ENCODE measurements around the gene KDM1A. TPM values are rescaled to one million over a fixed set of nuclear protein-coding genes. Genes with fewer than 3 reads are reported as not detected.

KDM1A gene
- total and polyA plus RNA-seq, 9 of the 15 experiments (the other 6 are each of a cell fraction or from before 2014, with no cell fraction given) = 59.2 to 181 (median 168) TPM

DNA sequence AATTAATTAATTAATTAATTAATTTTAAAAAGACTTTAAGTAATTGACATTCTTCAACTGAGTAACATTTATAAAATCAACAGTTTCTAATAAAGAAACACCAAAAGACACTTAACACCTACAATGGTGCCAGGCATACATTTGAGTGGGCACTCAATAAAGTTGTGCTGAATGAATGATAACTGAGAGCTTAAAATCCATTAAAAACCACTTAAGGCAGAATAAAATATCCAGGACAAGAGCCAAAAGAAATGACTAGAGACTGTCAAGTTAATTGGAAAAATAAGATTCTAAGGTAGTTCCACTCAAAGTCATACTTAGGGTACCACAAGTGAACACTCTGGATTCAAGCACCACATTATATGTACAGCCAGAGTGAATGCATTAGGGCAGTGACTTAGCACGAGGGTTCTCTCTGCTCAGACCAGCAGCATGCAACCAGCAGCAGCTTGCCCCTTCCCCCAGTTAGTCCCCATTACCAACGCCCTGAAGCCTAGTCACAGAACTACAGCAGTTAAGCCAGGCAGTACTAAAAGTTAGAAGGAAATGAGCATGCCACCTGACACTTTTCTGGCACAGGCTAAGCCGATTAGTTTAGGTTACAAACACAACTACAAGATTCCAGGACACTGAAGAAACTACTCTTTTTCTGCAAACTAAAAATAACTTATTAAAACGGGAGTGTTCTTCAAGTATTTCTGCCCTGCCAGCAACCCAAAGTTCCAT, 102.9 kb downstream of the KDM1A start:
- ATAC-seq (peak; percentile 33), FAIRE-seq (no peak), DNase-seq (ENCODE audit: extremely low read depth in 1 of 4, low spot score in 3 of 4) (no peak)
- BruUV-seq (replicated peaks) = no TSS peak
- H3K4me2 ChIP-seq (ENCODE audit: insufficient read depth, low read length) = 0 out of 2 replicates have a peak overlapping the region, but pooled peaks have one; percentile 7
- peak overlapping the region in 1 of 2 experiments; percentile 45; a peak in 1 of 4 replicates for H3K9ac ChIP-seq (ENCODE audit: insufficient read depth in 1 of 2, low read depth in 2 of 2, low read length in 2 of 2)
- peaks cover 58% of the 10 kb centered on the region for H3K79me2 ChIP-seq (ENCODE audit: control insufficient read depth, insufficient read depth, low read length)
- in situ Hi-C loops (cut with MboI) = no loop called here
- WGBS (ENCODE audit: insufficient coverage, low coverage, missing lambda C conversion rate) = 16% methylated on average over 4 of the region's 4 CpGs
- H3K9me3 ChIP-seq (replicated peaks; ENCODE audit: control insufficient read depth, insufficient read depth, low read depth, low read length) = no peaks in the 10 kb centered on the region
- H3K9me1 ChIP-seq (ENCODE audit: control insufficient read depth, insufficient read depth, low read length) = no peaks in the 10 kb centered on the region
- CTCF ChIA-PET (ENCODE audit: low intra/inter-chr PET ratio) = no interaction called here
- no peak overlapping the region for H3K27ac ChIP-seq (ENCODE audit: extremely low read depth, low read depth, low read length)
- H2AFZ ChIP-seq (ENCODE audit: low read depth, low read length) = no peak overlapping the region
- no peaks in the 10 kb centered on the region for H3K27me3 ChIP-seq (ENCODE audit: control insufficient read depth in 2 of 2, insufficient read depth in 2 of 2, low read length in 2 of 2)
- POLR2A ChIA-PET = interaction anchor here (1.6 to 3.2 kb wide), 2 partner anchors 10 to 104 kb away, joined by 3 to 13 read pairs; no protein-coding TSS in a partner anchor
- TF ChIP-seq MTA1 (IDR thresholded peaks at IDR 0.05; ENCODE audit: borderline replicate concordance) (0 out of 2 replicates have a peak, but pooled peaks have one; percentile 7), HMBOX1 (IDR thresholded peaks at IDR 0.05) (peak; percentile 94), SMARCA5 (IDR thresholded peaks at IDR 0.05) (no peak)
- TF ChIP-seq, protein P1, sequence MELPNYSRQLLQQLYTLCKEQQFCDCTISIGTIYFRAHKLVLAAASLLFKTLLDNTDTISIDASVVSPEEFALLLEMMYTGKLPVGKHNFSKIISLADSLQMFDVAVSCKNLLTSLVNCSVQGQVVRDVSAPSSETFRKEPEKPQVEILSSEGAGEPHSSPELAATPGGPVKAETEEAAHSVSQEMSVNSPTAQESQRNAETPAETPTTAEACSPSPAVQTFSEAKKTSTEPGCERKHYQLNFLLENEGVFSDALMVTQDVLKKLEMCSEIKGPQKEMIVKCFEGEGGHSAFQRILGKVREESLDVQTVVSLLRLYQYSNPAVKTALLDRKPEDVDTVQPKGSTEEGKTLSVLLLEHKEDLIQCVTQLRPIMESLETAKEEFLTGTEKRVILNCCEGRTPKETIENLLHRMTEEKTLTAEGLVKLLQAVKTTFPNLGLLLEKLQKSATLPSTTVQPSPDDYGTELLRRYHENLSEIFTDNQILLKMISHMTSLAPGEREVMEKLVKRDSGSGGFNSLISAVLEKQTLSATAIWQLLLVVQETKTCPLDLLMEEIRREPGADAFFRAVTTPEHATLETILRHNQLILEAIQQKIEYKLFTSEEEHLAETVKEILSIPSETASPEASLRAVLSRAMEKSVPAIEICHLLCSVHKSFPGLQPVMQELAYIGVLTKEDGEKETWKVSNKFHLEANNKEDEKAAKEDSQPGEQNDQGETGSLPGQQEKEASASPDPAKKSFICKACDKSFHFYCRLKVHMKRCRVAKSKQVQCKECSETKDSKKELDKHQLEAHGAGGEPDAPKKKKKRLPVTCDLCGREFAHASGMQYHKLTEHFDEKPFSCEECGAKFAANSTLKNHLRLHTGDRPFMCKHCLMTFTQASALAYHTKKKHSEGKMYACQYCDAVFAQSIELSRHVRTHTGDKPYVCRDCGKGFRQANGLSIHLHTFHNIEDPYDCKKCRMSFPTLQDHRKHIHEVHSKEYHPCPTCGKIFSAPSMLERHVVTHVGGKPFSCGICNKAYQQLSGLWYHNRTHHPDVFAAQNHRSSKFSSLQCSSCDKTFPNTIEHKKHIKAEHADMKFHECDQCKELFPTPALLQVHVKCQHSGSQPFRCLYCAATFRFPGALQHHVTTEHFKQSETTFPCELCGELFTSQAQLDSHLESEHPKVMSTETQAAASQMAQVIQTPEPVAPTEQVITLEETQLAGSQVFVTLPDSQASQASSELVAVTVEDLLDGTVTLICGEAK (IDR thresholded peaks at IDR 0.05) = peak; percentile 59; the same call in 1 of the 2 replicates
- TF ChIP-seq, protein P1 (CRISPR knock-in tag; IDR thresholded peaks at IDR 0.05) = no peak
- intact Hi-C loops (cut with micrococcal nuclease) = no loop called here
- H3K4me3 ChIP-seq = no peak overlapping the region
- no peaks in the 10 kb centered on the region for H4K20me1 ChIP-seq (replicated peaks; ENCODE audit: control insufficient read depth, insufficient read depth, low read length)
- peaks cover 14 to 38% of the 10 kb centered on the region in 2 experiments for H3K4me1 ChIP-seq (replicated peaks in 1 of 2; ENCODE audit: control insufficient read depth in 2 of 2, insufficient read depth in 2 of 2, low read length in 2 of 2)
- no peaks in the 10 kb centered on the region for H3K36me3 ChIP-seq (ENCODE audit: control insufficient read depth, insufficient read depth, low read length)

All from K562 (cell line).